Transverse colon (tissue), 4 donors: ENCODE measurements around the gene MYO18B. TPM values are rescaled to one million over a fixed set of nuclear protein-coding genes. Genes with fewer than 3 reads are reported as not detected.

Source experiments
- DNase-seq: peaks from one replicate; pipeline ENCODE4 v3.0.0-alpha.2; 2019
- H3K27ac ChIP-seq, 4 donors: fragments of 200-600 bp; sonication (generic); 2 replicates each; pipeline ENCODE4 v1.5.1; 2016 to 2018; ENCODE audit warnings: inconsistent platforms in 4 of 4
- H3K27me3 ChIP-seq: fragments of 200-600 bp; sonication (generic); 2 replicates; pipeline ENCODE4 v1.5.1; 2017; ENCODE audit warnings: inconsistent platforms
- H3K36me3 ChIP-seq, 4 donors: fragments of 200-600 bp; sonication (generic); 2 replicates each; pipeline ENCODE4 v1.5.1; 2017 to 2019; ENCODE audit warnings: inconsistent platforms in 4 of 4
- H3K4me1 ChIP-seq, 4 donors: fragments of 200-600 bp; sonication (generic); 2 replicates each; pipeline ENCODE4 v1.5.1; 2017 to 2020; ENCODE audit warnings: inconsistent platforms in 4 of 4
- H3K4me3 ChIP-seq, 4 donors: fragments of 200-600 bp; sonication (generic); 1 replicate in 1 of 4; 2 replicates in 3 of 4; pipeline versions ENCODE4 v1.5.1 to v1.6.1; 2017 to 2019; ENCODE audit warnings: inconsistent platforms in 4 of 4
- H3K9me3 ChIP-seq, 2 donors: fragments of 200-600 bp; sonication (generic); 2 replicates each; pipeline ENCODE4 v1.5.1; 2017 to 2019; ENCODE audit warnings: inconsistent platforms in 2 of 2
- EP300 ChIP-seq: sonication (generic); formaldehyde crosslinking; IDR thresholded peaks from one replicate; pipeline ENCODE4 v1.6.1; 2017; ENCODE audit warnings: antibody characterized with exemption, low read depth
- POLR2A ChIP-seq: fragments of 450-650 bp; IDR thresholded peaks from one replicate; pipeline ENCODE4 v1.6.1; 2016; ENCODE audit warnings: antibody characterized with exemption, mild to moderate bottlenecking, moderate library complexity
- POLR2AphosphoS5 ChIP-seq, 3 donors: sonication (generic); formaldehyde crosslinking; IDR thresholded peaks; one replicate each; pipeline ENCODE4 v1.6.1; 2016; ENCODE audit warnings: antibody characterized with exemption in 3 of 3
- WGBS, 2 donors: methylation state at CpG; one replicate each; pipeline ENCODE4 v1.1.5; 2018; ENCODE audit warnings: low coverage in 1 of 2; 5-methylcytosine and 5-hydroxymethylcytosine counted together
- in situ Hi-C, 4 donors: fragments of 200-750 bp; cut with MboI; loops; one replicate each; pipeline versions ENCODE4 v1.15.0 to v1.15.1; 2017; ENCODE audit warnings: low sequenced_read_pairs in 3 of 4, low pct_ligation_motif_present in 1 of 4, low pct_unique_long_range_greater_than_20kb in 1 of 4
- intact Hi-C: fragments of 100-400 bp; cut with DNase I; formaldehyde crosslinking; loops from one replicate; pipeline ENCODE4 v1.15.1; 2023; ENCODE audit warnings: low total_unique reads
- small RNA-seq, 4 donors: library from RNA; depleted of rRNA; stranded (forward); fragments of <200 nt; gene quantifications; one replicate each; pipeline ENCODE3, GENCODE V24; 2016
- total RNA-seq, 4 donors: library from RNA; depleted of rRNA; stranded (reverse); fragments of >200 nt; gene quantifications; one replicate each; pipeline ENCODE4 v1.1.0, GENCODE V29; 2016
- TF ChIP-seq, protein P1 (sequence below), 5 experiments: fragments of 200-600 bp in 3 of 5; fragments of 450-650 bp in 2 of 5; sonication (generic) in 3 of 5; IDR thresholded peaks; 1 replicate in 2 of 5; 2 replicates in 3 of 5; pipeline ENCODE4 v1.5.1; 2016 to 2017; ENCODE audit warnings: antibody characterized with exemption in 5 of 5, inconsistent platforms in 3 of 5, mild to moderate bottlenecking in 2 of 5, moderate library complexity in 1 of 5

The MYO18B gene
- total RNA-seq, 4 donors from 2014 or later = 0.27 TPM; not detected in 3

DNA sequence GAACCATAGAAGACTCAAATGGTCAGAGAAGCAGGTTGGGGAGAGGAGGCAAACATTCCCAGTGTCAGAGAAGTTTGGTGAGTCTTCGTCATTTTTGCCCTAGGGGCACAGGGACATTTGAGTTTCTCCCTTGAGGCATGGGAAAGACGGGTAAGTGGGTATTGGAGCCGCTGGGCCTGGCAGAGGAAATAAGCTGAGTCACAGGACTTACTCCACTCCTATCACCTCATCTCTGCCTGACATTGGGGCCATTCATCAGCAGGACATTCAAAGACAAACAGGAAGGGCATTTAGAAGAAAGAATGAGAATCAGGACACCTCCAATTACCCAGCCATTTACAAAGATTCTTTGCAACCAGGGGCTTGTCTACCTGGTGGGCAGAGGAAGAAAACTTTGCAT, 326.6 kb downstream of the MYO18B start:
- Histone ChIP-seq H3K9me3 (no peaks in the 10 kb centered on the region), H3K27me3 (peaks cover 6% of the 10 kb centered on the region), H3K36me3 (no peaks in the 10 kb centered on the region), H3K4me1 (no peaks in the 10 kb centered on the region), H3K27ac (no peak overlapping the region), H3K4me3 (no peak overlapping the region)
- DNase-seq = no peak
- intact Hi-C loops = no loop called here
- WGBS, 2 donors = 75% methylated on average over 3 of the region's 3 CpGs; no CpG with 5 or more reads in 1 of the 2 donors
- in situ Hi-C loops = no loop called here
- no peak for TF ChIP-seq EP300
- TF ChIP-seq, protein P1, sequence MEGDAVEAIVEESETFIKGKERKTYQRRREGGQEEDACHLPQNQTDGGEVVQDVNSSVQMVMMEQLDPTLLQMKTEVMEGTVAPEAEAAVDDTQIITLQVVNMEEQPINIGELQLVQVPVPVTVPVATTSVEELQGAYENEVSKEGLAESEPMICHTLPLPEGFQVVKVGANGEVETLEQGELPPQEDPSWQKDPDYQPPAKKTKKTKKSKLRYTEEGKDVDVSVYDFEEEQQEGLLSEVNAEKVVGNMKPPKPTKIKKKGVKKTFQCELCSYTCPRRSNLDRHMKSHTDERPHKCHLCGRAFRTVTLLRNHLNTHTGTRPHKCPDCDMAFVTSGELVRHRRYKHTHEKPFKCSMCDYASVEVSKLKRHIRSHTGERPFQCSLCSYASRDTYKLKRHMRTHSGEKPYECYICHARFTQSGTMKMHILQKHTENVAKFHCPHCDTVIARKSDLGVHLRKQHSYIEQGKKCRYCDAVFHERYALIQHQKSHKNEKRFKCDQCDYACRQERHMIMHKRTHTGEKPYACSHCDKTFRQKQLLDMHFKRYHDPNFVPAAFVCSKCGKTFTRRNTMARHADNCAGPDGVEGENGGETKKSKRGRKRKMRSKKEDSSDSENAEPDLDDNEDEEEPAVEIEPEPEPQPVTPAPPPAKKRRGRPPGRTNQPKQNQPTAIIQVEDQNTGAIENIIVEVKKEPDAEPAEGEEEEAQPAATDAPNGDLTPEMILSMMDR (IDR thresholded peaks at IDR 0.05) = no peak
- no peak for TF ChIP-seq POLR2AphosphoS5 (IDR thresholded peaks at IDR 0.05)
- TF ChIP-seq POLR2A = no peak

DNA sequence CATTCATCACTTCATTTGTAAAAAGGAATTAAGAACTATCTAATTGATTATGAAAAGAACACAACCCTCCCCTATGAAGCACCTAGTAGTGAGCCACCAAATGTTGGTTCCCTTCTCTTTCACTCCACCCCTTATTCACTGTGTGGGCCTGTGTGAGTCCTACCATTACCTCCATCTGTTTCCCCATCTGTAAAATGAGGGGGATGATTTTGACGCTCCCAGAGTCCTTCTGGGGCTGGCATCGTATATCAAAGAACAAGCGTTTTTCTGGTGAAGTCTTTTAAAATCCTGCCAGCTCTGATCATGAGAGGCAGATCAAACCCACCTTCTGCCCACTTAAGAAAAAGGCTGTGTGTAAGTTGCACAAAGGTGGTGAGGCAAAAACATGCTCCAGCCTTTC, 330.6 kb downstream of the MYO18B start:
- H3K27me3 ChIP-seq = no peaks in the 10 kb centered on the region
- no peak for DNase-seq
- H3K4me1 ChIP-seq = no peaks in the 10 kb centered on the region
- 53 to 72% methylated on average over 2 to 3 of the region's 3 CpGs for WGBS, 2 donors
- H3K27ac ChIP-seq = no peak overlapping the region
- TF ChIP-seq, protein P1 (IDR thresholded peaks at IDR 0.05) = no peak
- TF ChIP-seq POLR2AphosphoS5 (IDR thresholded peaks at IDR 0.05) = no peak
- no peak for TF ChIP-seq POLR2A
- TF ChIP-seq EP300 = no peak
- H3K9me3 ChIP-seq = no peaks in the 10 kb centered on the region
- H3K4me3 ChIP-seq = no peak overlapping the region
- intact Hi-C loops = no loop called here
- no peaks in the 10 kb centered on the region for H3K36me3 ChIP-seq
- in situ Hi-C loops = no loop called here

DNA sequence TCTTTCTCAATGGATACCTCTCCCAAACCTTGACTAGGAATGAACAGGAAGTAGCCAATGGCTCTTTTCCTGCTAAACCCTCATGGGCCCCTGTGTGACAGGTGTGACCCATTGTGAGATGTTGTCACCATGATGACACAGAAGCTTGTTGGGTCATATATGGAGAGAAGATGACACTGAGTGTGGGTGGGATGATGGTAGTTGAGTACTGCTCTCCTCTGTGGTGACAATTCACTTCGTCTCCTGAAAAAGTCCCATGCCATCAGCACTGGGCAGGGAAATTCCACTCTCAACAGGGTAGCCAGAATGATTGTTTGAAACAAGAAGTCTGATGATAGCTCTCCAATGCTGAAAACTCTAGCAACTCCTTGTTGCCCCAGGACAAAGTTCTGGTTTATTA, 333.3 kb downstream of the MYO18B start:
- in situ Hi-C loops (no loop called here), intact Hi-C loops (no loop called here)
- Histone ChIP-seq H3K27ac (no peak overlapping the region), H3K27me3 (peaks cover 7% of the 10 kb centered on the region), H3K4me3 (no peak overlapping the region), H3K9me3 (no peaks in the 10 kb centered on the region), H3K4me1 (no peaks in the 10 kb centered on the region), H3K36me3 (no peaks in the 10 kb centered on the region)
- TF ChIP-seq EP300 (no peak), POLR2AphosphoS5 (IDR thresholded peaks at IDR 0.05) (no peak), POLR2A (no peak)
- TF ChIP-seq, protein P1 (IDR thresholded peaks at IDR 0.05) = no peak
- DNase-seq = no peak
- WGBS, 2 donors = 60 to 65% methylated on average over 1 of the region's 1 CpG

DNA sequence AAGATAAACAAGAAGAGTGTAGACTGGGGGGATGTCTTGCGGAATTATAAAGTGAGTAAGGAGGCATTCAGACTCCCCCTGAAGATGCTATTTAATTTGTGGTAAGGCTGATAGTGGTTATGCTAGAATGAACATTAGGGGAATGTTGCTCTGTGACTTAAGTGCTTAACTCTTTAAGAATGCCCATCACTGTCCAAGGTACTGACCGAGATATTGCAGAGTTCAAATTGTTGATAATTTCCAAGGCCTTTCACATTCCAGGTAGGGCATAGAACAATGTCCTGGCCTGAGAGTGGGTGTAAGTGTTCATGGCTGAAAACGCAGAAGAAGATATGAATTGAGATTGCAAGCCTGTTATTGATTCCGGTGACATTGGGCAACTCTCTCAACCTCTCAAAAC, 337.0 kb downstream of the MYO18B start:
- TF ChIP-seq EP300 (no peak), POLR2A (no peak), POLR2AphosphoS5 (IDR thresholded peaks at IDR 0.05) (no peak)
- TF ChIP-seq, protein P1 (IDR thresholded peaks at IDR 0.05) = no peak
- Histone ChIP-seq H3K27me3 (peaks cover 7% of the 10 kb centered on the region), H3K9me3 (no peaks in the 10 kb centered on the region), H3K36me3 (no peaks in the 10 kb centered on the region), H3K27ac (no peak overlapping the region), H3K4me1 (no peaks in the 10 kb centered on the region), H3K4me3 (no peak overlapping the region)
- 74 to 75% methylated on average over 3 to 4 of the region's 4 CpGs for WGBS, 2 donors
- in situ Hi-C loops = no loop called here
- intact Hi-C loops = no loop called here
- no peak for DNase-seq

Small RNA genes lying within 50 kb of the gene (small RNA-seq; reads per million reads assigned to genes)
- gene RN7SKP169 = 0 reads per million in 4 donors
- 0 to 0.12 (median 0) reads per million in 4 donors for gene RNA5SP494
- 0 reads per million in 4 donors for gene Z98949.2

Other genes with a start within 250 kb of the MYO18B start
- gene GRK3, start 177.5 kb upstream of the MYO18B start, total RNA-seq = 1 to 10 TPM; 1.6 to 7.9 (median 4.2) TPM